K562 (cell line): ENCODE data around the gene CHN2. TPM values are rescaled to one million over a fixed set of nuclear protein-coding genes. Genes with fewer than 3 reads are reported as not detected.

Experiments used
- ELF1 ChIP-seq: fragments of 200-800 bp; sonication (Bioruptor generic); IDR thresholded peaks from 2 replicates; pipeline ENCODE4 v1.6.1; 2016; ENCODE audit warnings: missing genetic modification characterization, missing compliant biosample characterization
- ETV1 ChIP-seq: fragments of 450-650 bp; conservative IDR thresholded peaks from 2 replicates; pipeline ENCODE4 v1.6.1; 2016; ENCODE audit warnings: missing genetic modification characterization, control low read depth, low read depth, missing compliant biosample characterization
- EZH2 ChIP-seq: IDR thresholded peaks from 2 replicates; pipeline ENCODE4 v1.6.1; 2012; ENCODE audit warnings: low read depth, mild to moderate bottlenecking, inconsistent platforms, low read length, borderline replicate concordance
- MYC ChIP-seq, 2 experiments: fragments of 250-450 bp in 1 of 2; sonication (Bioruptor Pico) in 1 of 2; IDR thresholded peaks; 2 replicates each; pipeline versions ENCODE4 v1.5.1 to v1.6.1; 2012 to 2021; ENCODE audit warnings: low read depth in 2 of 2, borderline replicate concordance in 1 of 2, improper control_type of control experiment in 1 of 2, low read length in 1 of 2, mild to moderate bottlenecking in 1 of 2, moderate library complexity in 1 of 2
- NCOA2 ChIP-seq, 2 experiments: fragments of 450-650 bp; IDR thresholded peaks; 2 replicates each; pipeline ENCODE4 v1.6.1; 2018; ENCODE audit warnings: mild to moderate bottlenecking in 2 of 2, moderate library complexity in 1 of 2; ENCODE audit not compliant: partially characterized antibody in 2 of 2
- NFE2 ChIP-seq: IDR thresholded peaks from 2 replicates; pipeline ENCODE4 v1.6.1; 2014; ENCODE audit warnings: antibody characterized with exemption, low read depth
- RBFOX2 ChIP-seq: fragments of 200-400 bp; formaldehyde crosslinking; IDR thresholded peaks from 2 replicates; pipeline ENCODE4 v1.6.1; 2017; ENCODE audit warnings: low read depth, mild to moderate bottlenecking, low read length, moderate library complexity
- ZFP36 ChIP-seq: fragments of 150-350 bp; IDR thresholded peaks from 2 replicates; pipeline ENCODE4 v1.6.1; 2018; ENCODE audit warnings: low read length, low read depth; ENCODE audit not compliant: partially characterized antibody
- ZKSCAN1 ChIP-seq: fragments of 150-350 bp; IDR thresholded peaks from 2 replicates; pipeline ENCODE4 v1.6.1; 2016; ENCODE audit warnings: low read depth, low read length
- polyA plus RNA-seq, 8 experiments: library from polyadenylated mRNA; depleted of rRNA in 4 of 8; stranded (reverse) in 5 of 8; unstranded in 3 of 8; fragments of >200 nt; fragmentation: Nextera tagmentation in 2 of 8; fragmentation: Illumina TruSeq in 1 of 8; extraction: Ambion mirVana in 2 of 8; extraction: Trizol in 1 of 8; gene quantifications; 2 replicates each; pipeline versions ENCODE4 v1.2.1 to v1.2.3, GENCODE V29; 2011 to 2014; ENCODE audit warnings: inconsistent platforms in 1 of 8, missing spikeins in 1 of 8
- total RNA-seq, 7 experiments: library from RNA; depleted of rRNA in 6 of 7; stranded (reverse); fragments of >200 nt in 6 of 7; fragmentation: Illumina TruSeq in 2 of 7; extraction: Trizol in 2 of 7; gene quantifications; 2 replicates each; pipeline versions ENCODE4 v1.2.1 to v1.2.3, GENCODE V29; 2011 to 2021; ENCODE audit warnings: low replicate concordance in 1 of 7
- TF ChIP-seq, protein P1 (sequence below): fragments of 250-450 bp; sonication (Bioruptor Pico); IDR thresholded peaks from 2 replicates; pipeline ENCODE4 v1.4.0; 2020; ENCODE audit warnings: mild to moderate bottlenecking, moderate library complexity, borderline replicate concordance
- TF ChIP-seq, protein P2 (sequence below): fragments of 450-650 bp; IDR thresholded peaks from 2 replicates; pipeline ENCODE4 v1.6.1; 2016; ENCODE audit warnings: mild to moderate bottlenecking, moderate library complexity

CHN2 gene
- total and polyA plus RNA-seq, 9 of the 15 experiments (the other 6 are each of a cell fraction or from before 2014, with no cell fraction given), result 0.12 to 2.1 (median 0.31) TPM; not detected in 1

DNA sequence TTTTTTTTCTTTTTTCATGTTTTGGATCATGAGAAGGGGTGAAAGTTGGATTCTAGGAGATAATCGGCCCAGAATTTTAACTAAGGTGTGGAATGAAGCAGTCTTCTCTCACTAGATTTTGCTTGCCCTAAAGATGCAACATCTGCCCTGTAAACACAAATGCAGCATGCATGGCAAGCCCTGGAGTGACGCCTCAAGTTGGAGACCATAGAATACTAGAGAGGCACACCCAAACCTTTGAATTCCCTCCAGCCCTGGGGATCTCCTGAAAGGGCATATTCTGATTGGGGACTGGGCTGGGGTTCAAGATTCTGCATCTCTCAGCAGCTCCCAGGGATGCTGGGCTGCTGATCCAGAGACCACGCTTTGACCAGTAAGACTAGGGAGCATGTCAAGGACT is 241.3 kb downstream of the CHN2 start (continued):
- TF ChIP-seq MYC (IDR thresholded peaks at IDR 0.05; ENCODE audit: low read depth, low read length) (no peak), MYC (CRISPR knock-in tag; IDR thresholded peaks at IDR 0.05; ENCODE audit: borderline replicate concordance, low read depth) (no peak), ZKSCAN1 (no peak), ELF1 (tag) (no peak), NFE2 (no peak), ETV1 (tag) (no peak), EZH2 (no peak), RBFOX2 (no peak), ZFP36 (no peak), NCOA2 (IDR thresholded peaks at IDR 0.05; ENCODE audit: partially characterized antibody in 2 of 2) (no peak)
- TF ChIP-seq, protein P1, sequence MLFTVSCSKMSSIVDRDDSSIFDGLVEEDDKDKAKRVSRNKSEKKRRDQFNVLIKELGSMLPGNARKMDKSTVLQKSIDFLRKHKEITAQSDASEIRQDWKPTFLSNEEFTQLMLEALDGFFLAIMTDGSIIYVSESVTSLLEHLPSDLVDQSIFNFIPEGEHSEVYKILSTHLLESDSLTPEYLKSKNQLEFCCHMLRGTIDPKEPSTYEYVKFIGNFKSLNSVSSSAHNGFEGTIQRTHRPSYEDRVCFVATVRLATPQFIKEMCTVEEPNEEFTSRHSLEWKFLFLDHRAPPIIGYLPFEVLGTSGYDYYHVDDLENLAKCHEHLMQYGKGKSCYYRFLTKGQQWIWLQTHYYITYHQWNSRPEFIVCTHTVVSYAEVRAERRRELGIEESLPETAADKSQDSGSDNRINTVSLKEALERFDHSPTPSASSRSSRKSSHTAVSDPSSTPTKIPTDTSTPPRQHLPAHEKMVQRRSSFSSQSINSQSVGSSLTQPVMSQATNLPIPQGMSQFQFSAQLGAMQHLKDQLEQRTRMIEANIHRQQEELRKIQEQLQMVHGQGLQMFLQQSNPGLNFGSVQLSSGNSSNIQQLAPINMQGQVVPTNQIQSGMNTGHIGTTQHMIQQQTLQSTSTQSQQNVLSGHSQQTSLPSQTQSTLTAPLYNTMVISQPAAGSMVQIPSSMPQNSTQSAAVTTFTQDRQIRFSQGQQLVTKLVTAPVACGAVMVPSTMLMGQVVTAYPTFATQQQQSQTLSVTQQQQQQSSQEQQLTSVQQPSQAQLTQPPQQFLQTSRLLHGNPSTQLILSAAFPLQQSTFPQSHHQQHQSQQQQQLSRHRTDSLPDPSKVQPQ (CRISPR knock-in tag), result no peak
- TF ChIP-seq, protein P2, sequence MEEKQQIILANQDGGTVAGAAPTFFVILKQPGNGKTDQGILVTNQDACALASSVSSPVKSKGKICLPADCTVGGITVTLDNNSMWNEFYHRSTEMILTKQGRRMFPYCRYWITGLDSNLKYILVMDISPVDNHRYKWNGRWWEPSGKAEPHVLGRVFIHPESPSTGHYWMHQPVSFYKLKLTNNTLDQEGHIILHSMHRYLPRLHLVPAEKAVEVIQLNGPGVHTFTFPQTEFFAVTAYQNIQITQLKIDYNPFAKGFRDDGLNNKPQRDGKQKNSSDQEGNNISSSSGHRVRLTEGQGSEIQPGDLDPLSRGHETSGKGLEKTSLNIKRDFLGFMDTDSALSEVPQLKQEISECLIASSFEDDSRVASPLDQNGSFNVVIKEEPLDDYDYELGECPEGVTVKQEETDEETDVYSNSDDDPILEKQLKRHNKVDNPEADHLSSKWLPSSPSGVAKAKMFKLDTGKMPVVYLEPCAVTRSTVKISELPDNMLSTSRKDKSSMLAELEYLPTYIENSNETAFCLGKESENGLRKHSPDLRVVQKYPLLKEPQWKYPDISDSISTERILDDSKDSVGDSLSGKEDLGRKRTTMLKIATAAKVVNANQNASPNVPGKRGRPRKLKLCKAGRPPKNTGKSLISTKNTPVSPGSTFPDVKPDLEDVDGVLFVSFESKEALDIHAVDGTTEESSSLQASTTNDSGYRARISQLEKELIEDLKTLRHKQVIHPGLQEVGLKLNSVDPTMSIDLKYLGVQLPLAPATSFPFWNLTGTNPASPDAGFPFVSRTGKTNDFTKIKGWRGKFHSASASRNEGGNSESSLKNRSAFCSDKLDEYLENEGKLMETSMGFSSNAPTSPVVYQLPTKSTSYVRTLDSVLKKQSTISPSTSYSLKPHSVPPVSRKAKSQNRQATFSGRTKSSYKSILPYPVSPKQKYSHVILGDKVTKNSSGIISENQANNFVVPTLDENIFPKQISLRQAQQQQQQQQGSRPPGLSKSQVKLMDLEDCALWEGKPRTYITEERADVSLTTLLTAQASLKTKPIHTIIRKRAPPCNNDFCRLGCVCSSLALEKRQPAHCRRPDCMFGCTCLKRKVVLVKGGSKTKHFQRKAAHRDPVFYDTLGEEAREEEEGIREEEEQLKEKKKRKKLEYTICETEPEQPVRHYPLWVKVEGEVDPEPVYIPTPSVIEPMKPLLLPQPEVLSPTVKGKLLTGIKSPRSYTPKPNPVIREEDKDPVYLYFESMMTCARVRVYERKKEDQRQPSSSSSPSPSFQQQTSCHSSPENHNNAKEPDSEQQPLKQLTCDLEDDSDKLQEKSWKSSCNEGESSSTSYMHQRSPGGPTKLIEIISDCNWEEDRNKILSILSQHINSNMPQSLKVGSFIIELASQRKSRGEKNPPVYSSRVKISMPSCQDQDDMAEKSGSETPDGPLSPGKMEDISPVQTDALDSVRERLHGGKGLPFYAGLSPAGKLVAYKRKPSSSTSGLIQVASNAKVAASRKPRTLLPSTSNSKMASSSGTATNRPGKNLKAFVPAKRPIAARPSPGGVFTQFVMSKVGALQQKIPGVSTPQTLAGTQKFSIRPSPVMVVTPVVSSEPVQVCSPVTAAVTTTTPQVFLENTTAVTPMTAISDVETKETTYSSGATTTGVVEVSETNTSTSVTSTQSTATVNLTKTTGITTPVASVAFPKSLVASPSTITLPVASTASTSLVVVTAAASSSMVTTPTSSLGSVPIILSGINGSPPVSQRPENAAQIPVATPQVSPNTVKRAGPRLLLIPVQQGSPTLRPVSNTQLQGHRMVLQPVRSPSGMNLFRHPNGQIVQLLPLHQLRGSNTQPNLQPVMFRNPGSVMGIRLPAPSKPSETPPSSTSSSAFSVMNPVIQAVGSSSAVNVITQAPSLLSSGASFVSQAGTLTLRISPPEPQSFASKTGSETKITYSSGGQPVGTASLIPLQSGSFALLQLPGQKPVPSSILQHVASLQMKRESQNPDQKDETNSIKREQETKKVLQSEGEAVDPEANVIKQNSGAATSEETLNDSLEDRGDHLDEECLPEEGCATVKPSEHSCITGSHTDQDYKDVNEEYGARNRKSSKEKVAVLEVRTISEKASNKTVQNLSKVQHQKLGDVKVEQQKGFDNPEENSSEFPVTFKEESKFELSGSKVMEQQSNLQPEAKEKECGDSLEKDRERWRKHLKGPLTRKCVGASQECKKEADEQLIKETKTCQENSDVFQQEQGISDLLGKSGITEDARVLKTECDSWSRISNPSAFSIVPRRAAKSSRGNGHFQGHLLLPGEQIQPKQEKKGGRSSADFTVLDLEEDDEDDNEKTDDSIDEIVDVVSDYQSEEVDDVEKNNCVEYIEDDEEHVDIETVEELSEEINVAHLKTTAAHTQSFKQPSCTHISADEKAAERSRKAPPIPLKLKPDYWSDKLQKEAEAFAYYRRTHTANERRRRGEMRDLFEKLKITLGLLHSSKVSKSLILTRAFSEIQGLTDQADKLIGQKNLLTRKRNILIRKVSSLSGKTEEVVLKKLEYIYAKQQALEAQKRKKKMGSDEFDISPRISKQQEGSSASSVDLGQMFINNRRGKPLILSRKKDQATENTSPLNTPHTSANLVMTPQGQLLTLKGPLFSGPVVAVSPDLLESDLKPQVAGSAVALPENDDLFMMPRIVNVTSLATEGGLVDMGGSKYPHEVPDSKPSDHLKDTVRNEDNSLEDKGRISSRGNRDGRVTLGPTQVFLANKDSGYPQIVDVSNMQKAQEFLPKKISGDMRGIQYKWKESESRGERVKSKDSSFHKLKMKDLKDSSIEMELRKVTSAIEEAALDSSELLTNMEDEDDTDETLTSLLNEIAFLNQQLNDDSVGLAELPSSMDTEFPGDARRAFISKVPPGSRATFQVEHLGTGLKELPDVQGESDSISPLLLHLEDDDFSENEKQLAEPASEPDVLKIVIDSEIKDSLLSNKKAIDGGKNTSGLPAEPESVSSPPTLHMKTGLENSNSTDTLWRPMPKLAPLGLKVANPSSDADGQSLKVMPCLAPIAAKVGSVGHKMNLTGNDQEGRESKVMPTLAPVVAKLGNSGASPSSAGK, result no peak
